Lower lobe of right lung (tissue), 2 donors: Measurements from ENCODE around the gene CFAP99. TPM values are rescaled to one million over a fixed set of nuclear protein-coding genes. Genes with fewer than 3 reads are reported as not detected.

Experiments
- ATAC-seq, 2 donors: fragments of 200-7000 bp; cut with Tn5 transposase; one replicate each; pipeline ENCODE4 v1.9.1; 2020 to 2022; ENCODE audit warnings: mild to moderate bottlenecking in 2 of 2, moderate library complexity in 2 of 2
- DNase-seq: peaks from one replicate; pipeline ENCODE4 v3.0.0-alpha.2; 2020
- H3K27ac ChIP-seq: fragments of 200-600 bp; one replicate; pipeline ENCODE4 v1.8.0; 2022
- H3K27me3 ChIP-seq: fragments of 200-600 bp; one replicate; pipeline ENCODE4 v1.8.0; 2022; ENCODE audit warnings: low read depth
- H3K36me3 ChIP-seq: fragments of 200-600 bp; one replicate; pipeline ENCODE4 v1.8.0; 2022; ENCODE audit warnings: mild to moderate bottlenecking
- H3K4me1 ChIP-seq: fragments of 200-600 bp; one replicate; pipeline ENCODE4 v1.8.0; 2022
- H3K4me3 ChIP-seq: fragments of 200-600 bp; one replicate; pipeline ENCODE4 v1.8.0; 2022; ENCODE audit warnings: mild to moderate bottlenecking
- H3K9me3 ChIP-seq: fragments of 200-600 bp; one replicate; pipeline ENCODE4 v1.8.0; 2022
- CTCF ChIP-seq: fragments of 200-600 bp; IDR thresholded peaks from one replicate; pipeline ENCODE4 v1.8.0; 2022; ENCODE audit warnings: antibody characterized with exemption, mild to moderate bottlenecking
- intact Hi-C: fragments of 100-400 bp; cut with DNase I; formaldehyde crosslinking; loops from one replicate; pipeline ENCODE4 v1.11.0; 2022
- total RNA-seq: library from RNA; stranded (reverse); fragmentation: NEBNext Ultra II Directional; extraction: Animal tissue kit (Norgen Biotek cat#: 25700); gene quantifications from one replicate; pipeline ENCODE4 v1.2.1, GENCODE V29; 2021
- donor health status: DM: no; HTN: yes; CAD: no; lungs with severe emphysema.

CFAP99 gene
- total RNA-seq, 1 donor from 2014 or later = 4.3 TPM

- no peak for TF ChIP-seq CTCF
- no peak overlapping the region for H3K4me3 ChIP-seq
- intact Hi-C loops = no loop called here
- H3K27ac ChIP-seq = peak overlapping the region; percentile 14
- no peak for ATAC-seq
- H3K4me1 ChIP-seq = peaks cover 95% of the 10 kb centered on the region
- no peaks in the 10 kb centered on the region for H3K36me3 ChIP-seq
- DNase-seq = no peak
- H3K9me3 ChIP-seq = no peaks in the 10 kb centered on the region
- no peaks in the 10 kb centered on the region for H3K27me3 ChIP-seq
Observed at GRCh38 chr4:2483237-2483636, 64.5 kb downstream of the CFAP99 start.

- Histone ChIP-seq H3K36me3 (peaks cover 6% of the 10 kb centered on the region), H3K4me1 (peaks cover 87% of the 10 kb centered on the region), H3K27ac (no peak overlapping the region), H3K9me3 (no peaks in the 10 kb centered on the region), H3K27me3 (no peaks in the 10 kb centered on the region), H3K4me3 (no peak overlapping the region)
- no peak for DNase-seq
- no peak for TF ChIP-seq CTCF
- ATAC-seq = no peak
- intact Hi-C loops = no loop called here
Observed at GRCh38 chr4:2484185-2484584, 65.4 kb downstream of the CFAP99 start.

- TF ChIP-seq CTCF = no peak
- H3K4me1 ChIP-seq = peaks cover 89% of the 10 kb centered on the region
- H3K27ac ChIP-seq = peak overlapping the region; percentile 39
- no peak overlapping the region for H3K4me3 ChIP-seq
- peak; percentile 91 for DNase-seq
- H3K36me3 ChIP-seq = peaks cover 12% of the 10 kb centered on the region
- no peaks in the 10 kb centered on the region for H3K27me3 ChIP-seq
- no peaks in the 10 kb centered on the region for H3K9me3 ChIP-seq
- ATAC-seq = peak; percentile 91 to 94
- intact Hi-C loops = no loop called here
Observed at GRCh38 chr4:2484993-2485392, 66.2 kb downstream of the CFAP99 start.

- no peaks in the 10 kb centered on the region for H3K9me3 ChIP-seq
- H3K4me1 ChIP-seq = peaks cover 89% of the 10 kb centered on the region
- no peak for TF ChIP-seq CTCF
- no peak overlapping the region for H3K4me3 ChIP-seq
- ATAC-seq (peak in 1 of 2 donors; percentile 18), DNase-seq (no peak)
- H3K27ac ChIP-seq = peak overlapping the region; percentile 39
- intact Hi-C loops = no loop called here
- peaks cover 21% of the 10 kb centered on the region for H3K36me3 ChIP-seq
- no peaks in the 10 kb centered on the region for H3K27me3 ChIP-seq
Observed at GRCh38 chr4:2485956-2486355, 67.2 kb downstream of the CFAP99 start.

- Histone ChIP-seq H3K27me3 (no peaks in the 10 kb centered on the region), H3K4me1 (peaks cover 79% of the 10 kb centered on the region), H3K27ac (no peak overlapping the region), H3K4me3 (no peak overlapping the region), H3K9me3 (no peaks in the 10 kb centered on the region), H3K36me3 (peaks cover 31% of the 10 kb centered on the region)
- ATAC-seq = no peak
- intact Hi-C loops = no loop called here
- DNase-seq = no peak
- TF ChIP-seq CTCF = no peak
Observed at GRCh38 chr4:2486981-2487380, 68.2 kb downstream of the CFAP99 start.

- Histone ChIP-seq H3K27ac (no peak overlapping the region), H3K9me3 (no peaks in the 10 kb centered on the region), H3K4me1 (peaks cover 72% of the 10 kb centered on the region), H3K4me3 (no peak overlapping the region), H3K36me3 (peaks cover 38% of the 10 kb centered on the region), H3K27me3 (no peaks in the 10 kb centered on the region)
- TF ChIP-seq CTCF = no peak
- intact Hi-C loops = no loop called here
- ATAC-seq (no peak), DNase-seq (no peak)
Observed at GRCh38 chr4:2487632-2488031, 68.9 kb downstream of the CFAP99 start.
